Activated CD8-positive, alpha-beta memory T cell treated with anti-CD3 and anti-CD28 coated beads, Interleukin-2, amount 50 U/mL, for 48 hours (primary cell): Measurements from ENCODE around the gene SSBP2.
"Not testable (repeated sequence)": the region's sequence is repeated elsewhere in the genome, so short reads cannot be mapped to it uniquely, and the experiment has no call there.

ENCODE experiments used
- DNase-seq: peaks from one replicate; pipeline ENCODE4 v3.0.0-alpha.2; 2020

The SSBP2 gene

DNA sequence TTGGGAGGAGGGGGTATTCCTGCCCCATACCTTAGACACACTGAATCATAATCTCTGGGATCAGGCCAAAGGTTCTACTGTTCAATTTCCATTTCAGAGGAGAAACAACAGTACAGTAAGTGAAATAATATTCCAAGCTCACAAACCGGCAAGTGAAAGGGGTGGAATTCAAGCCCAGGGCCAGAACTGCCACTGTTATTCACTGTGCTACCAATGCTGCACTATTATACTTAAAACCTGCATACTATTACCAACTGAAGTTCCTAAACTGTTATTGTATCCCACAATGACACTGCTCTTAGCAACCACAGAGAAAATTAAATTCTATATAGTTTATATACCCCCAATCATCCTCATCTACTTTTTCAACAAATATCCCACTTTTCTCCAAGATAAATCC lies 24.6 kb downstream of the SSBP2 start:
- DNase-seq: no peak

DNA sequence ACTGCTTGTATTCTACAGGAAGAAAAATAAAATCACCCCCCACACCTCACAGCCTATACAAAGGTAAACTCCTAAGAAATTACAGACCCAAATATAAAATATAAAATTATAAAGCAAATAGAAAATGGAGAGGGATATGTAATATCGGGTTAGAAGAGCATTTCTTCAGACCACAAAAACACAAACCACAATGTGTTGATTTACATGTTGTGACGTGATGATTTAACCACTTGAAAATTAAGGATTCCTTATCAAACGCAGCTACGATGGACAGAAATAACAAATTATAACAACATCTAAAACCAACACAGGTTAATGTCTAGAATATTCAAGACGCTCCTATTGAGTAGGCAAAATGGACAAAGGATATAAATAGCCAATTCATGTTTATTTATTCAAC lies 26.3 kb downstream of the SSBP2 start:
- DNase-seq: no peak

DNA sequence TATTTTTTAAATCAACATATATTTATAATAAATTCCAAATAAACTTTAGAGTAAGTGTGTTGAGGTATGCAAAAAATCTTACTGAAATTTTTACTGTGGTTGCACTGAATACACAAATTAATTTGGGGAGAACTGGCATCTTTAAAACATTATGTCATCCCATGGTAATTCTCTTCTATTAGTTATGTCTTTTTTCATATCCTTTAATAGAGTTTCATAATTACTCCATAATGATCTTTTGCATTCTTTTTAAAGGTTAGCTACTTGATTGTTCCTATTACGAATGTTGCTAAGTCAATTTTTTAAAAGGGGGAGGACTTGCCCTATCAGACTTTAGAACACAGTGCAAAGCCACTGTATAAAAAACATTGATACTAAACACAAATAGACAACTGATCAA lies 26.8 kb downstream of the SSBP2 start:
- DNase-seq: no peak

DNA sequence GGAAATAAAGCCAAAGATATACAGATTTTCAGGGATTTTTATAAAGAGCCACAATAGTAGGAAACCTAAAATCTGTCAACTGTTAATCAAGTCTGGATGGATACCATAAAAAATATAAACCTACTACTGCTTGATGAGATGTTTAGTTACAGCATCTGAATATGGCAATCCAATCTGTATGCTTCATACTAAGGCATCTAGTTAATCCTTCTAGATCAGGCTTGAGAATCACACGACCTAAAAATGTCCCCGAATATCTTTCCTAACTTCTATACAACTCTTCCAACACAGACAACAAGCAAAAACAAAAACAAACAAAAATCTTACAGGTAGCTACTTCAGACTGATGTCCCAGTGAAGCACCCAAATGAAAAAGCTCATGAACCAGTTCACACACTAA lies 29.8 kb downstream of the SSBP2 start:
- no peak for DNase-seq

DNA sequence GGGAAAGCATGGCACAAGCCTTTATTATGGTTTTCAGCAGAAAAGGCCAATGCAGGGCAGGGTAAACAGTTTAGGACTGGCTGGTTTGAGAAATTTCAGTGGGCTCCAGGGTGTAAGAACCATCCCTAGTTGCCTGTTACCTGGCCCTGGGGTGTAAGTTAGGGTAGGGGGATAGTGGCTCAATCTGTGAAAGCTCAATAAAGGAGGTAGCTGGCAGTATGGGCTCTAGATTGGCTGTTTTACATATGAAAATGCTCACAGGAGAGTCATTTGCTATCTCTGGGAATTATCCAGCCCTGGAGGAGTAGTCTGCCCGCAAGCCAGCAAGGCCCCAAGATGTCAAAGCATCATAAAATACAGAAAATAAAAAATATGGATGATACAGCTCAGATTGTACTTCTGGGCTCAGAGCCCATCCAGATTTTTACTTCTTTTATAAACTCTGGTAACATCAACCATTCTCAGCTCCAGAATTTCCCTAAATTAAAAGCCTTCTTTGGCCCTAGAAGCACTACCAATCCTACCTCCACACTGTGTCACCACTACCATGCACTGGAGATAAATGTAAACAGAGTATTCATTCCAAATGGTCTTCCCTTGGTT lies 31.1 kb downstream of the SSBP2 start:
- DNase-seq: no peak

DNA sequence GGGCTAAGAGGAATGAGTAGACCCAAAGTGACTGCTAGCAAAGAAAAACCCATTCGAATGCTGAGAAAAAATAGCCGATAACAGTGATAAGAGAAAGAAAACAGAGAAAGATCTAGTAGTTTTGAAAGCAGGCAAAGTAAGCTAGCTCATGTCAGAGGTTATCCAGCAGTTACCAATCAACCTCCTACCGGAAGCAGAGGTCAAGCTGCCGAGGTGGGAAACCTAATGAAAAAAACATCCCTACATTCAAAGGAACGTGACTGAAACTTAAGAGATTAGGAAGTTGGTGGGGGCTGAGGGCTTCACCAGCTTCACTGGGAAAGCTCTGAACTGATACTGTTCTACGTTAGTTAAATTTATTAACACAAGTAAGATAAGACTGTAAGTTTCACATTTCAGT lies 32.6 kb downstream of the SSBP2 start:
- DNase-seq: no peak

DNA sequence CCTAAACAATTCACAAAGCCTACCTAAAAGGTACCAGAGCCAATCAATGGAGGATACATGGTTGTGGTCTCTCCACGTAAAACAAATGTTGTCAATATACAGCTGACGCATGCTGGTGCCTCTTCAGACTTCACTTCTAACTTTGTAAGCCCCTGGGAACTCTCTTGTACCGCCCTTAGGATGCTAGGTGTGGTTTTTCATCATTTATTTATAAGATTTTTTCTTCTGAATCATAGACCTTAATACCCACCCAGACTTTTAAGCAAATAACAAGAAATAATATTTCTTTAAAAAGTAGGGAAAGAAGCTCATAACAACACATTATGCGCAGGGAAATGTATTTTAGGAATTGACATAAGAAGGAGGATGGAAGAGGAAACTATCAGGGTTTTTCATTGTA lies 33.0 kb downstream of the SSBP2 start:
- DNase-seq: no peak

DNA sequence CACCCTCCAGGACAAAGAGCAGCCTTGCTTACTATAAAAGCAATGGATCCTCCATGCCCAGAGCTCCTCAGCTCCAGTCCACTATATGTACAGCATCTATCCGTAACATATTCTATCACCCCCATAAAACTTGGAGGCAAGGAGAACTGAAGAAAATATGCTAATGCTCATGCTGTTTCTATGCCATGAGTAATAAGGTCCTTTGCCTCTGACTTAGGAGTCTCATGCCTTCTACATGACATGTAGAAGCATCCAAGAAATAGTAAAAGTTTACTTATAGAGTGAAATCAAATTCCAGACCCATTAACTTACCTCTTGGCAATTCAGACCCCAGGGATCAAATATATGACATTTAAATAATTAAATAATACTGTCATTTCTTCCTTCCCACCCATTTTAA lies 33.7 kb downstream of the SSBP2 start:
- DNase-seq: no peak

DNA sequence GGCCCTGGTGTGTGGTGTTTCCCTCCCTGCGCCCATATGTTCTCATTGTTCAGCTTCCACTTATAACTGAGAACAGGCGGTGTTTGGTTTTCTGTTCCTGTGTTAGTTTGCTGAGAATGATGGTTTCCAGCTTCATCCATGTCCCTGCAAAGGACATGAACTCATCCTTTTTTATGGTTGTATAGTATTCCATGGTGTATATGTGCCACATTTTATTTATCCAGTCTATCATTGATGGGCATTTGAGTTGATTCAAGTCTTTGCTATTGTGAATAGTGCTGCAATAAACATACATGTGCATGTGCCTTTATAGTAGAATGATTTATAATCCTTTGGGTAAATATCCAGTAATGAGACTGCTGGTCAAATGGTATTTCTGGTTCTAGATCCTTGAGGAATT lies 36.8 kb downstream of the SSBP2 start:
- not testable (repeated sequence) for DNase-seq

DNA sequence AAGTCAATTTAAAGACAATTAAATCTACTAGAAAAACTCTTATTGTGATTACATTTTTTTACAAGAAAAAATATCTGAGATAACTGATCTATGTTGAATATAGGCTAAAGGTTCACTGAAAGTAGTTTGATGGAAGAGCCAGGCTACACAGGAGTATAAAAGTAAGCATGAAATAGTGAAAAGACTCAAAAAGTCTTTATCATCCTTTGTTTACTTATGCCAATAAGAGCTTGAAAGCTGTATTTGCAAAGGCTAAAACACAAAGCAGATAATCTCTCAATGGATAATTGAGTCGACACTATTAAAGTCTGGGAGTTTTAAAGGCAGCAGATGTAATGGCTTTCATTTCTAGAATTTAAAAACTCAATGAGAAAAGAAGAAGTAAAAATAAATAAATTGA lies 42.0 kb downstream of the SSBP2 start:
- DNase-seq: no peak

DNA sequence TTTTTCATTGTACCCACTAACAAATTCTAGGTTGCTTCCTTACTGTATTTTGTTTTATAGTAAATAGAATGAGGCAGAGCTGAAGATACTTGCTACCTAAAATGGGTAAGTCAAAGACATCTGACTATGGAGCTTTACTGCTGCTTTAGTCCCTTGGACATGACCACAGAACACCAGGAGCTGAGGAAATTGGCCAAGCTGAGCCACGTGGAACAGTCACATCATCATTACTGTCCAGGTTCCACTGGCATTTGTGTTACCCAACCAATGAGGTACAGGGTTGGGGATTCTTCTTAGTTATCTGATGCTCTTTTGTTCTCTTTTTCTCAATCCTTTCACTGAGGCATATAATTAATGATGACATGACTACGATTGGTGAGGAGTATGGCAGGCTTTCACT lies 47.1 kb downstream of the SSBP2 start:
- DNase-seq: no peak

DNA sequence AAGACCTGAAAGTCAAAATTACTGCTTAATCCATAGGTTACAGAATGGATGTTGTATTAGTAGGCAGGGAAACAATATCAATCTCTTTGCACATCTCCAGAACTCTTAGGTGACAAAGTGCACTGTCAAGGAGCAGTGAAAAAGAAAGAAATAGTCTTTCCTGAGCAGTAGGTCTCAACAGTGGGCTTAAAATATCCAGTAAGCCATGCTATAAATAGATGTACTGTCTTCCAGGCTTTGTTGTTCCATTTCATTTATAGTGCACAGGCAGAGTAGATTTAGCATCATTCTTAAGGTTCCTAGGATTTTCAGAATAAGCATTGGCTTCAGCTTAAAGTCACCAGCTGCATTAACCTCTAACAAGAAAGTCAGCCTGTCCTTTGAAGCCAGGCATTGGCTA lies 50.7 kb downstream of the SSBP2 start:
- no peak for DNase-seq

DNA sequence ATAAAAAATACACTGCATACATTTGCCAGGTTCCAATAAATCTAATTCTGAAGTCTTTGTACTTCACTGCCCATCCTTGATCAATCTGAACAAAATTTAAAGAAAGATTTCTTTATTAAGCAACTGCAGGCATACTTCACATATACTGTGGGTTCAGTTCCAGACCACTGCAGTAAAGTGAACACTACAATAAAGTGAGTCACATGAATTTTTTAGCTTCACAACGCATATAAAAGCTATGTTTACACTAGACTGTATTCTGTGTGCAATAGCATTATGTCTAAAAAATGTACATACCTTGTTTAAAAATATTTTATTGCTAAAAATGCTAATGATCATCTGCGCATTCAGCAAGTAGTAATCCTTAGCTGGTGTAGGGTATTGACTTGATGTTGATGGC lies 52.1 kb downstream of the SSBP2 start:
- DNase-seq: no peak

DNA sequence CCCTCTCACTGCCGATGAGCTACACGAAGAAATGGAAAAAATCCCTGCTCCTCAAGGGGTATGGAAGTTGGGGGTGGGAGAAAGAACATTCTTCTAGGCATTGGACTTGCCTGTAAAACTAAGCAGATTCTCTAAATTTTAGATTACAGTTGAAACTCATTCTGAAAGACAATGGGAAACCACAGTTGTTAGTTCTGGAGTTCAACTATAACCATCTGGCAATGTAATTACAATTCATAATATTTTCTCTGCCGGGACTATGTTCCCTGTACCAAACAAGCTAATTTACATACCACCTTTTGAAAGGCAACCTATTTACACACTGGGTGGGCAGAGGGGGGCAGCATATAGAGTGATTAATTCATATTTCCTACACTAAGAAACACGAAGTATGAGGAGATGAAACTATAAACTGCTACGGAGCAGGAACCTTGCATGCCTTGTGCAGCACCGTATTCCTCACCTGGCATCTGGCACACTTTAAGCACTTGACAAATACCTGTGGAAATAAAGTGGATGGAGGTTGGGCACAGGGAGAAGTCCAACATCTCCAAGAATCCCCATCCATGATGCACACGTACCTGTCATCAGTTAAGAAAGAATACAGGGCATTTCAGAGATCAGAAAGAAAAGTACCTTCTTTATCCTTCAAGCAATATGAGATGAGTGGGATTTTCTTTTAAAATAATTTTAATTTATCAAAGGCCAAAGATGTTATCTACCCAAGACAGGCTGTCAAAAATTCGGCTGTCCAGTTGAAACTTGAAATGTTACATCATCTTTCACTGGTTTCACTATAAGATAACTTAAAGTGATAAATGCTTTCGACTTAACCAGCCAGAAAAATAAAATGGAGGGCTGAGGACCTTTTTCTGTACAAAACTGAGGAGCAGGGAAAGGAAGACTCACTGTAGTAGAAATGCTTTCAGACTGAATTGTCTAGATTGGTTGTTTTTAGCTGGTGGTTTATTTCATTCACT lies 54.2 kb downstream of the SSBP2 start:
- DNase-seq: no peak

DNA sequence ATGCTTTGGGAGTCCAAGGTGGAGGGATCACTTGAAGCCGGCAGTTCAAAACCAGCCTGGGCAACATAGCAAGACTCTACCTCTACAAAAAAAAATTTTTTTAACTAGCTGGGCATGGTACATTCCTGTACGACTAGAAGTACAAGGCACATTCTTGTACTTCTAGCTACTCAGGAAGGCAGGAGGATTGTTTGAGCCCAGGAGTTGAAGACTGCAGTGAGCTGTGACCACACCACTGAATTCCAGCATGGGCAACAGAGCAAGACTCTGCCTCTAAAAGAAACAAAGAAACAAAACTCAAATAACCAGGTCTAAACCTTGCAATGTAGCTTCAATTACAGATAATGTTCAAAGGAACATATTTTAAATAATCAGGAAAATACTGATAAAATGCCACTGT lies 56.2 kb downstream of the SSBP2 start:
- DNase-seq: no peak

DNA sequence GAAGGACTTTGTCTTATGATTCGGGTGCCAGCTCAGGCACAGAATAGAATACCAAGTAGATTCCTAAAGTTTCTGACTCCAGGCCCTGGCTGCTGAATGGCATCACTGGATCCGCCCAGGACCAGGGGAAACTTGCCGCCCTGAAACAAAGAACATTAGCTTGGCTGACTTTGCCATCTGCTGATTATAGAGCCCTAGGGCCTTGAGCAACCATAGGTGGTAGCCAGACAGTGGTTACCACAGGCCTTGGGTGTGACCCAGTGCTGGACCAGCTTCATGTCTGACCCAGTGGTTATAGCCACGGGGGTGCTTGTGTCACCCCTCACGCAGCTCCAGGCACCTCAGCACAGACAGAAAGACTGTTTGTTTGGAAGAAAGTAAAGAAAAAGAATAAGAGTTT lies 62.7 kb downstream of the SSBP2 start:
- DNase-seq: no peak

DNA sequence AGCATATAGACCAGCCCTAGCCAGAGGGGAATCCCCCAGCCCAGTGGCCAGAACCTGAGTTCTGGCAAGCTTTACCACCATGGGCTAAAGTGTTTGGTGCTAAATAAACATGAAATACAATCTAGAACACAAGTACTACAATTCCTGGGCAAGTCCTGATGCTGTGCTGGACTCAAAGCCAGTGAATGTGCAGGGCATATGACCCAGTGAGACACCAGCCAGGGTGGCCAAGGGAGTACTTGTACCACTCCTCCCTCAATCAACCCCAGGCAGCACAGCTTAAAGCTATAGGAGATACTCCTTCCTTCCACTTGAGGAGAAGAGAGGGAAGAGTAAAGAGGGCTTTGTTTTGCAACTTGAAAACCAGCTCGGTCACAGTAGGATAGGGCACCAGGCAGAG lies 63.6 kb downstream of the SSBP2 start:
- no peak for DNase-seq

DNA sequence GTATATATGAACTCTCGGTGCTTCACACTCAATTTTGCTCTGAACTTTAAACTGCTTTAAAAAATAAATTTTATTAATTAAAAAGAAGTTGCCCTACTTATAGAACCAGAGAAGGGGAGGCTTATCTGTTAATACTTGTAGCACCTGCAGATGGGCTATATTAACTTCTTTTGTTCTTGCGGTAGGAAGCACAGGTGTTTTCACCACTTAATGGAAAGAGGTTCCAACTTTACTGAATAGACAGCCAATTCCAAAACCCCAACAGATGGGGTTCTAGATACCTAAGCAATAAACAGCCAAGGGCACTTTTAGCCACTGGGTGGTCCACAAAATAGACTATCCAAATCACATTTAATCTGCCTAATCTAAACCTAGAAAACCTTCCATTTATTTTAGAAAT lies 65.4 kb downstream of the SSBP2 start:
- no peak for DNase-seq

DNA sequence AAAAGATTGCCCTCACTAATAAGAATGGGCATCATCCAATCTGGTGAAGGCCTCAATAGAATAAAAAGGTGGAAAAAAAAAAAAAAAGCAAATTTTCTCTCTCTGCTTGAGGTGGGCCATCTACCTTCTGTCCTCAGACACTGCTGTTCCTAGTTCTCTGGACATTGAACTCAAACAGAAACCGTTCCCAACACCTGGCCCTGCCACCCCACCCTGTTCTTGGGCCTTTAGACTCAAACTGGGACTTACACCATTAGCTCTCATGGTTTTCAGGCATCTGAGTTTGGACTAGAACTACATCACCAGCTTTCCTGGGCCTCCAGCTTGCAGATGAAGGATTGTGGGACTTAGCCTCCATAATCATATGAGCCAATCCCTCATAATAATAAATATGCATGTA lies 71.0 kb downstream of the SSBP2 start:
- DNase-seq: no peak

DNA sequence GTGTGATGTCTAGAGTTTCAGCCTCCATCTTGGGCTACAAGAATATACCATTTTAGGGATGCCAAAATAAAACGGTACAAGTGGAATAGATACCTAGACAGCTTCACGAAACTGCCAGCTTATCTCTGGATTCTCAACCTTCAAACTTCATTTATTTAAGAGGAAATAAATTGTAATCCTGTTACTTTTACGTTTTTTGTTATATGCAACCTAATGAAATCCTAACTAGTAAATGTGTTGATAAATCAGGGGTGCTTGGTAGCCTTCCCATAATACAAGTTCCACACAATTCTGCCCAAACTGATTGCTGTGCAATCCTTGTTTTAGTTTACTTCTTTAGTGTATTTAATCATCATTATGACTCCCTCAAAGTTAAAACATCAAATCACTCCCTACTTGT lies 75.5 kb downstream of the SSBP2 start:
- DNase-seq: no peak

DNA sequence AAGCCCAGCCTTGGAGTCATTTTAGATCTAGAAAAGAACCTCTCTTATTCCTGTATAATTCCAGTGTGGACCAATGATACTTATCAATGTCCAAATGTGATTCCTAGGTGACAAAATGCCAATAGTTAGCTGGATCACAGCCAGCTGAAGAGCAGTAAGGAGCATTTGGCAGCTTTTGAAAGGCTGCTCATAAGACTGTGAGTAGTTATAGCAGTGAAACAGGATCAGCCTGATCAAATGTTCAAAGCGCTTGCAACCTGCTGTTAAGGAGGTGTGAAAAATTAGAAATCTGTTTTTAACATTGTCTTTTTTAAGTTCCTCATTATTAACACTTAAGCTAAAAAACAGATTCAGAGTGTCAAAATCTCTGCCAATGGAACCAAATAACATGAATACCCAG lies 85.1 kb downstream of the SSBP2 start:
- no peak for DNase-seq

DNA sequence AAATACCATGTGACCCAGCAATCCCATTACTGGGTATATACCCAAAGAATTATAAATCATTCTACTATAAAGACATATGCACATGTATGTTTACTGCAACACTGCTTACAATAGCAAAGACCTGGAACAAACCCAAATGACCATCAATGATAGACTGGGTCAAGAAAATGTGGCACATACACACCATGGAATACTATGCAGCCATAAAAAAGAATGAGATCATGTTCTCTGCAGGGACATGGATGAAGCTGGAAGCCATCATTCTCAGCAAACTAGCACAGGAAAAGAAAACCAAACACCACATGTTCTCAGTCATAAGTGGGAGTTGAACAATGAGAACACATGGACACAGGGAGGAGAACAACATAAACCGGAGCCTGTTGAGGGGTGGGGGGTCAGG lies 90.3 kb downstream of the SSBP2 start:
- not testable (repeated sequence) for DNase-seq

DNA sequence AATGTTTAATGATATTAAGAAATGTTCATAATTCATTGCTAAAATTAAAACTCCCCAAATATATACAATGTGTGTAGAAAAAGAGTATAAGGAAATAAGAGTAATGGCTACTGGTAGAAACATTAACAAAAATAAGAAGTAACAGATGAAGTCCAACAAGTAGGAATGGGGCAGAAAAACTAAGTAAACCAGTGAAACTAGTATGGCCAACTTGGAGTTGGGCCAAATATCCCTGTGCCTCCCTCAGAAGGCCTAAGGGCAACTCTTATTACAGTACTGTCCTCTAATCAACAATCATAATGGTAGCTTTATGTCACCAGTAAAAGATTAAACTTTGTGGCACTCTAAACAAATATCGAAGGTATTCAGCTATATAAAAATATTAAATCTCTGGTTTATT lies 93.5 kb downstream of the SSBP2 start:
- no peak for DNase-seq

DNA sequence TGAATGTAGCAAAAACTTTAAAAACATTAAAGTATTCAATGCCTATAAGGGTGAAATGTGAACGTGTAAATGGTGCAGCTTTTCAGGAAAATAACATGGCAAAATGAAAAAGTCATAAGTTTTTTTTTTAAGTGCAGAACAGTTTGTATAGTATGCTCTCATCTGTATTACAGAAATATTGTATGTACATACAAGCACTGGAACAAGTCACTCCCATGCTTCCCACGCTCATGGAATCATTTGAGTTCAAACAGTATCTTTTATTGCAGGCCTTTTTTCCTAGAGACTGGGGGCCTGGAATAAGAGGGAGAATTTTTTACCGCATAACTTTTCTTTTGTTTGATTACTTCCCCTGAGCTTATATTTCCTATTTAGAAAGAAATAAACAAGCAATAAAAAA lies 94.1 kb downstream of the SSBP2 start:
- no peak for DNase-seq

DNA sequence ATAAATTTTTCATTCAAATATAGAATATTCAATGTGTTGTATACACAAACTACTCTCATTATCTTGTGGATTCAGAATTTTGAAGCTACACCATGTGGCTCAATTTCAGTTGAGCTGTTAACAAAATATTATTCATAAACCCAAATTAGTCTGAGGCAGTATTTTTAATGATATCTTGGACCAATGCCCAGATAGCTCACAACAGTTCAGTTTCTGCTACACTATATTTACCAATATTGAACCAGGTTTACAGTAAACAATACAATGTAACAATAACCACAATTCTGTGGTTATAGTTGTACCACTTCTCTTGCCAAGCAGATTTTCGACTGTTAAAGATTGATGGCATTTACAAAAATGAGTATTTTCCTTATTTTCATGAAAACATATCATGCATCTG lies 99.9 kb downstream of the SSBP2 start:
- DNase-seq: no peak
